HG02571 (cell line): ENCODE measurements around the gene KCNQ1.

ENCODE experiments used
- ATAC-seq: cut with Tn5 transposase; IDR thresholded peaks from one replicate; pipeline ENCODE4 v1.9.1; 2021; ENCODE audit warnings: mild to moderate bottlenecking, moderate library complexity; ENCODE audit not compliant: unreplicated experiment

Gene KCNQ1

DNA sequence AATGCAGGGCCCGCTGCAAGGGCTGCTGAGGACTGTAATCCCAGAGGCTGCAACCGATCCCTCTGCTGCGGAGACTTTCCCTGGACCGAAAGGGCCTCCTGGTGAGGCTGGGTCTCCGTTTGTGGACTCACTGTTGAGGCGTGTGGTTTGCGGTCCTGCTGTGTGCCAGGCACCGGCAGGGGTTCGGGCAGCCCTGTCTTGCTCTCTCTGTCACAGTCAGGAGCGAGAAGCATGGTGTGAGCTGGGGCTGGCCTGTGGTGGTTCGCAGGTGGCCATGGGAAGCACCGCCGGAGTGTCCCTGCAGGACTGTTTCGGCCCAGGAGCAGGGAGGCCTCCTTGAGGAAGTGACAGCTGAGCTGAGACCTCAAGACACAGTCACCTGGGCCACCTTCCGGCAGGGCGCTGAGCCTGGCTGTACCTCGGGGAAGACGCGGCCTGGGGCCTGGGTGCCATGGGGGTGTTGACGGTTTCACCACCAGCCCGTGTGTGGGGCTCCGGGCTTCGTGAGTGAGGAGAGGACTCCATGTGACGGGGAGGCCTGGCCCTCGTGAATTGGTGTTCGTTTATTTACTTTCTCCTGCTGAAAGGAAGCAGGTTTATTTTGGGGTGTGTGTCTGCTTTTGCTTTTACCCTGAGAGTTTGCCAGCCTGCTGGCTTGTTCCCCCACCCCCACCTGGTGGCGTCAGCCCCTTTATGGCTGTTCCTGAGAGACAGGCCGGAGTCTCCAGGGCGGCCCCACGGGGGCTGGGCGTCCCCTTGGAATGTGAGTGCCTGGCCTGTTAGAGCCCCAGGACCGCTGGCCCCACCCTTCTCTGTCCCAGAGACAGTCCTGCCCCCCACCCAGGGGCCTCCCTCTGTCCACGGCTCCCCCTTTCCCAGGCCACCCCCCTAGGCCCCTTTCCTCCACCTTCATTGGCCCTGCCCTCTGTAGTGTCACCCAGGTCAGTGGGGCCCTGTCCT, 132.5 kb downstream of the KCNQ1 start:
- no peak for ATAC-seq

DNA sequence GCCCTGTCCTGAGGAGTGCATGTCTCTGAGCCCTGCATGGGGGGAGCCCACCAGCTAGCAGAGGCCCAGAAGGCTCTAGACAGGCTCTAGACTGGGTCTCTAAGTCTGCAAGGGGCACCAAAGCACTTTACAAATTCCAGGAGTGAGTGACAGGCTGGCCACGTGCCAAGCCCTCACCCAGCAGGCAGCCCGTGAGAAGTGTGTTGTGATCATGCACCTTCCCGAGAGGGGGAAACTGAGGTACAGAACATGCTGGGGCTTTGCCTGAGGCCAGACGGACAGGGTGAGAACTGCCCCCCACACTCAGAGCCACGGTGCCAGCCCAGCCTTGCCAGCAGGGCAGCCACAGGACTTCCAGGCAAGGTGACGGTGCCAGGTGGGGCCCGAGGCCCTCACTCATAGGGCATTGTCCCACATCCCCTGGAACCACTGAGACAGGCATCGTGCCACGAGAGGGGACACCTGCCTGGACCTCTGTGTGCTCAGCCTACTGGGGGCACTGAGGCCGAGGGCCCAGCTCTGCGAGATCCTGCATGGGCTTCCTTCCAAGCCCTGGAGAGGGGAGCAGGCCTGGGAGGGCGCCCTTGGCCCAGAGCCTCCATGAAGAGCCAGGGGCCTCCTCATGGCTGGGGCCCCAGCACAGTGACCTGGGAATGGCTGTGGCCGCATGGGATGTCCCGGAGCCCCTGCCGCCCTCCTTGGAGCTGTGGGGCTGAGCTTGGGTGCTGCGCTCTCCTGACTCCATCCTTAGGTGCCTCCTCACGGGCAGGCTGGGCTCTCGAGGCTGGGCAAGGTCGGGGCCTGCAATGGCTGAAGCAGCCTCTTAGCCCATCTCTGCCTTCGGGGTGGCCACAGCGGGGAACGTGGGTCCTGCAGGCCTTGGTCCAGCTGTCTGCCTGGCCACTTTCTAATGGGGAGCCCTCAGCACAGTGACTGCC, 133.5 kb downstream of the KCNQ1 start:
- ATAC-seq: no peak

- no peak for ATAC-seq
Measured at GRCh38 chr11:2578929-2579270, 134.1 kb downstream of the KCNQ1 start.

- no peak for ATAC-seq
Measured at GRCh38 chr11:2579315-2580060, 134.7 kb downstream of the KCNQ1 start.

- ATAC-seq: no peak
Measured at GRCh38 chr11:2580061-2580421, 135.2 kb downstream of the KCNQ1 start.

- ATAC-seq: no peak
Measured at GRCh38 chr11:2580571-2581001, 135.8 kb downstream of the KCNQ1 start.

GRCh38 chr11:2581151-2581930, 136.5 kb downstream of the KCNQ1 start:
- no peak for ATAC-seq

- no peak for ATAC-seq
Measured at GRCh38 chr11:2581931-2582350, 137.1 kb downstream of the KCNQ1 start.

GRCh38 chr11:2582351-2582945, 137.6 kb downstream of the KCNQ1 start:
- ATAC-seq: no peak

DNA sequence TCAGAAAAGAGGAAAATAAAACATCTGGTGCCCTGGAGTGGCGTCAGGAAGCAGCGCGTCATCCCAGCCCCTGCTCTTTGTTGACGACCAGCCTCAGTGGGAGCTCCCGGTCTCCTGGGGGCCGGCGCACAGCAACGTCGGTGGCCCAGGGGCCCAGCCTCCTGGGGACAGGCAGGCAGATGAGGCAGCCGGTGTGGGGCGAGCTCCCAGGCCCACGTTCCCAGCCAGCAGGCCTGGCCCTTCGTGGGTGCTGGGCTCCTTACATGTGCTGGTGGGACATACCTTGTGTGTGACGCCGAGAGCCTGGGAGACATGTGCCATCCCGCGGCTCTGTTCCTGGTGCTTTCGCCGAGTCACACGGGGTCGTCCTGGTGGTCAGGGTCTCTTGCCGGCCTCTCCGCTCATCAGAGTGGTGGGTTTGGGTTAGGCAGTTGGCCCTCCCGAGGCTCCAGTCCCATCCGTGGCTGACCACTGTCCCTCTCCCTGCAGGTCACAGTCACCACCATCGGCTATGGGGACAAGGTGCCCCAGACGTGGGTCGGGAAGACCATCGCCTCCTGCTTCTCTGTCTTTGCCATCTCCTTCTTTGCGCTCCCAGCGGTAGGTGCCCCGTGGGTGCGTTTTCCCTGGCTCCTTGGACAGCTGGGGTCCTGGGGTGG, 138.3 kb downstream of the KCNQ1 start:
- ATAC-seq: no peak

- ATAC-seq: no peak
Measured at GRCh38 chr11:2583605-2583958, 138.8 kb downstream of the KCNQ1 start.

DNA sequence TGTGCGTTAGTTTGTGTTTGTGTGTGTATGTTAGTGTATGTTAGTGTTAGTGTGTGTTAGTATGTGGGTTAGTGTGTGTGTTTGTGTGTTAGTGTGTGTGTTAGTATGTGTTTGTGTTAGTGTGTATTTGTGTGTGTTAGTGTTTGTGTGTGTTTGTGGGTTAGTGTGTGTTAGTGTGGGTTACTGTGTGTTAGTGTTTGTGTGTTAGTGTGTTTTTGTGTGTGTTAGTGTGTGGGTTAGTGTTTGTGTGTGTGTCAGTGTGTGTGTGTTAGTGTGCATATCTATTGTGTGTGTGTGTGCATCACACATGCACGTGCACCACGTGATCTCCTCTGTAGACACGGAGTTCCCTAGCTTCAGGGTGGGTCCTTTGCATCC, 139.6 kb downstream of the KCNQ1 start:
- no peak for ATAC-seq

GRCh38 chr11:2584812-2585565, 140.2 kb downstream of the KCNQ1 start:
- ATAC-seq: no peak

DNA sequence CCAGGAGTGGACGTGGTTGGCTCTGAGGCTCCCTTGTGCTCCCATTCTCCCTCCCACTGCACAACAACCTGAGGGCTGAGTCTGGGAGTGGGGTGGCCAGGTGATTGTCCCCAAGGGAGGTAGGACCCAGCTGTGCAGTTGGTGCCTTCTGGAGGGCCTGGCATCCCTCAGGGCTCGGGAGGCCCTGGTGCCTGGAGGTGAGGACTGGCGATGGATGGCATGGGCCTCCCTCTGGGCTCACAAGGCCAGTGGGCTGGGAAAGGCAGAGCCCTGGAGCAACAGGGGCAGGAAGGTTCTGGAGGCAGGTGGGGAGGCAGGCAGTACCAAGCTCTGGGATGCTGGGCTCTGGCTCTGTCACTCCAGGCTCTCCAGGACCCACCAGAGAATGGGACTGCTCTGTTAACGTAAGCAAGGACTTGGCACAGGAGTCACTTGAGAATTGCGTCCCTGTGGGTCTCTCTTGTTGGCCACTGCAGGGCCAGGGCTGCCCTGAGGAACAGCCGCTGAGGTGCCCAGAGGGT, 140.8 kb downstream of the KCNQ1 start:
- ATAC-seq: no peak

GRCh38 chr11:2586087-2586792, 141.4 kb downstream of the KCNQ1 start:
- no peak for ATAC-seq

DNA sequence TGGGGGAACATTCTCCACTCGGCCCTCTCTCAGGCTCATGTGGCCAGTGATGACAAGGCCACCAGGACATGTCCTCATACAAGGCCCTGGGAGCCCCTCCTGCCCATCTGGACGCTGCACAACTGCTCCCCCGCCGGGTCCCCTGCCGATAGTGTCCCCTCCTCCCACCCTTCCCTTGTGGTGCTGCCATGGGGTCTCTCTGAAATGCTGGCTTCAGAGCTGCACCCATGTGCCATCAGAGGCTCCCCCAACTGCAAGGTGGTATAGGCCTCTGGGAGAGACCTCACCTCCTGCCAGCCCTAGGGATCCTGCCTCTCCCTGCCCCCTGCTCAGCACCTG, 142.0 kb downstream of the KCNQ1 start:
- no peak for ATAC-seq

- ATAC-seq: no peak
Measured at GRCh38 chr11:2587132-2587930, 142.5 kb downstream of the KCNQ1 start.
